ENCODE data around the gene MDK.

DNA sequence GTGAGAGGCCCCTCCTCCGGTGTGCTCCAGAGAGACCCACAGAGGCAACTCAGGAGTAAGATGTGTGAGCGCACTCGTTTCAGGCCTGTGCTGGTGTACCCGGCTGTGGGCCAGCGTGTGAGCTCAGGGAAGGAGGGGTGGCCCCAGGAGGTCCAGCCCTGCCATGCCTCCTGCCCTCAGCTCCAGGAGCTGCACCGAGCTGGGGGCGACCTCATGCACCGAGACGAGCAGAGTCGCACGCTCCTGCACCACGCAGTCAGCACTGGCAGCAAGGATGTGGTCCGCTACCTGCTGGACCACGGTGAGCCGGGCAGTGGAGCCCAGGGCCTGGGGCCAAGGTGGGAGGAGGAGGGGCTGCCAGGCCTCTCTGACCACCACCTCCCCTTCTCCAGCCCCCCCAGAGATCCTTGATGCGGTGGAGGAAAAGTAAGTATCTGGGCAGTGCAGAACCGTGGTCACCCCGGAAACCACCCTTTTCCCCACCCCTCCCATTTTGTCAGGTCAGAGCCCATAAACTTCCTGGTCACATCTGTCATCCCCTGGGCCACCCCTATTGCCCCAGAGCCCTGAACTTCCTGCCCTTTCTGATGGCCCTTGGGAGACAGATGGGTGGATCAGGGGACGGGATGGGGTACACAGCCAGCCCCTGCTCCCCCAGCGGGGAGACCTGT lies 2.5 kb upstream of the MDK start:
- TF ChIP-seq EZH2phosphoT487 (IDR thresholded peaks at IDR 0.05; ENCODE audit: low read depth, severe bottlenecking, unreplicated experiment): no peak
- TF ChIP-seq, protein P1, sequence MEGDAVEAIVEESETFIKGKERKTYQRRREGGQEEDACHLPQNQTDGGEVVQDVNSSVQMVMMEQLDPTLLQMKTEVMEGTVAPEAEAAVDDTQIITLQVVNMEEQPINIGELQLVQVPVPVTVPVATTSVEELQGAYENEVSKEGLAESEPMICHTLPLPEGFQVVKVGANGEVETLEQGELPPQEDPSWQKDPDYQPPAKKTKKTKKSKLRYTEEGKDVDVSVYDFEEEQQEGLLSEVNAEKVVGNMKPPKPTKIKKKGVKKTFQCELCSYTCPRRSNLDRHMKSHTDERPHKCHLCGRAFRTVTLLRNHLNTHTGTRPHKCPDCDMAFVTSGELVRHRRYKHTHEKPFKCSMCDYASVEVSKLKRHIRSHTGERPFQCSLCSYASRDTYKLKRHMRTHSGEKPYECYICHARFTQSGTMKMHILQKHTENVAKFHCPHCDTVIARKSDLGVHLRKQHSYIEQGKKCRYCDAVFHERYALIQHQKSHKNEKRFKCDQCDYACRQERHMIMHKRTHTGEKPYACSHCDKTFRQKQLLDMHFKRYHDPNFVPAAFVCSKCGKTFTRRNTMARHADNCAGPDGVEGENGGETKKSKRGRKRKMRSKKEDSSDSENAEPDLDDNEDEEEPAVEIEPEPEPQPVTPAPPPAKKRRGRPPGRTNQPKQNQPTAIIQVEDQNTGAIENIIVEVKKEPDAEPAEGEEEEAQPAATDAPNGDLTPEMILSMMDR (IDR thresholded peaks at IDR 0.05; ENCODE audit: poor library complexity): no peak
